HG03095 (cell line): ENCODE results near the gene SRSF1.
"Not testable (repeated sequence)": the region's sequence is repeated elsewhere in the genome, so short reads cannot be mapped to it uniquely, and the experiment has no call there.

Source experiments
- ATAC-seq: cut with Tn5 transposase; IDR thresholded peaks from one replicate; pipeline ENCODE4 v1.9.1; 2021; ENCODE audit warnings: moderate library complexity; ENCODE audit not compliant: unreplicated experiment

The SRSF1 gene, protein sequence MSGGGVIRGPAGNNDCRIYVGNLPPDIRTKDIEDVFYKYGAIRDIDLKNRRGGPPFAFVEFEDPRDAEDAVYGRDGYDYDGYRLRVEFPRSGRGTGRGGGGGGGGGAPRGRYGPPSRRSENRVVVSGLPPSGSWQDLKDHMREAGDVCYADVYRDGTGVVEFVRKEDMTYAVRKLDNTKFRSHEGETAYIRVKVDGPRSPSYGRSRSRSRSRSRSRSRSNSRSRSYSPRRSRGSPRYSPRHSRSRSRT

DNA sequence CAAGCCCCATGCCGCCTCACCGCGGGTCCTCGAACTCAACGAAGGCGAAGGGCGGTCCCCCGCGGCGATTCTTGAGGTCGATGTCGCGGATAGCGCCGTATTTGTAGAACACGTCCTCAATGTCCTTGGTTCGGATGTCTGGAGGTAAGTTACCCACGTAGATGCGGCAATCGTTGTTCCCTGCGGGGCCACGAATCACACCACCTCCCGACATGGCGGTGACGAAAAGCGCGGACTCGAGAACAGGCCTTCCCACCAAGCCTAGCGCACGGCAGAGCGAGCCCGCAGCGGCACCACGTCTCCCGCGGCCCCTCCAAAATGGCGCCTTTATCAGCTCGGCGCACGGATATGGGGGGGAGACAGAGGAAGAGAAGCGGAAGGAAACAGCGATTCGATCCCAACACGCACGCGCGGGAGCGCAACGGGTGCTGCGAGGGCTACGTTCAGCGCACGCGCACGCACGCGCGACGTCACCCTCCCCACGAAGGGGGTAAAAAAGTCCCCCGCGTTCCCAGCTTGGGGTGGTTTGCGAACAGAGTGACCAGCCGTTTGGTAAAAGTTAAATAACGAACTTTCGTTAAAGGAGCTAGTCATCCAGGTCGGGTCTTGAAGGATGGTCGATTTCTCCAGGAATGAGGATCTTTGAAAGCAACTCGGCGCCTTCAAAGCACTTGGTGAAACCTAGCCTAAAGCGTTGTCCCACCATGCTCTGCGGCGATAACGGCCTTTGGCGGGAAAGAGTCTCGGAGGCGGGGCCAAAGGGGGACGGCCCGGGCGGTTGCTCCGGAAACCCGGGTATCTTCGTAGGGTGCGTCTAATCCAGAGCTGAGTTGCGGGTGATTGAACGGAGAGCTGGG lies at the start of gene SRSF1:
Gene SRSF1 (minus strand): TSS at position 323 of the 857 bp plus-strand sequence. CDS start 109 bp downstream, at position 214.
- peak; percentile 86 for ATAC-seq

DNA sequence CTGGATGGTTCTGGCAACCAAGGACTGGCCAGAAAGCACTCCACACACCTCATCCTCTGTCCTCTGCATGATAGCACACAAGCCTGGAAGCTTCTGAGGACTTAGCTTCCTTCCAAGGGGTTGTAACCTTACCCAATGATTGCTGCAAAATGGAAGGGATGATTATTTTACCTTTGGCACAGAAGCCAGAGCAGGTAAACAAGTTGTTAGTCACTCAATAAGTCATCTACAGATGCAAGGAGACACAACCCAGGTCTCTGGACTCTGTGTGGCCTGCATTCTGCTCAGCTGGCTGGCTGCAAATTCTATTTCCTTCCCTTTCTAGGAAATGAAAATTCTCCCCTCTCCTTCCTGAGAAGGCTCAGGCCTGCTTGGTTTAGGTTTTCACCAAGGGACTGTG lies 49.4 kb upstream of the SRSF1 start:
- ATAC-seq: no peak

DNA sequence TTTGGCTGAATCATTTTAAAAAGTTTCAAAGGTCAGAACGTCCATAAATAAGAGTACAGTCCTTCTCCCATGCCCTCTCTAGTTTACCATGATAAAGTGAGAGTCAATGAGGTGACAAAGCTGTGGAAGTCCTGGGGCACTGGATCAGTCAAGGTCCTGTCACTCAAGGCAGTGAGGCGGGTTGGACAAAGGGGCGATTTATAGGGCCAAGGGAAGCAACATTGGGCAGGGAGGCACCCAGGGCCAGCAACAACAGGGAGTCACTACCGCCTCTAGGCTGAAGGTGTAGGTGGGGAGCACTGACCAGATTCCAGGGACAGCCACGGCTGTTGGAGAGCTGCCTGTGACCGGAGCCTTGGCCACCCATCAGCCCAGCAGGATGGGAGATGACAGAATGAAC lies 47.6 kb upstream of the SRSF1 start:
- no peak for ATAC-seq

DNA sequence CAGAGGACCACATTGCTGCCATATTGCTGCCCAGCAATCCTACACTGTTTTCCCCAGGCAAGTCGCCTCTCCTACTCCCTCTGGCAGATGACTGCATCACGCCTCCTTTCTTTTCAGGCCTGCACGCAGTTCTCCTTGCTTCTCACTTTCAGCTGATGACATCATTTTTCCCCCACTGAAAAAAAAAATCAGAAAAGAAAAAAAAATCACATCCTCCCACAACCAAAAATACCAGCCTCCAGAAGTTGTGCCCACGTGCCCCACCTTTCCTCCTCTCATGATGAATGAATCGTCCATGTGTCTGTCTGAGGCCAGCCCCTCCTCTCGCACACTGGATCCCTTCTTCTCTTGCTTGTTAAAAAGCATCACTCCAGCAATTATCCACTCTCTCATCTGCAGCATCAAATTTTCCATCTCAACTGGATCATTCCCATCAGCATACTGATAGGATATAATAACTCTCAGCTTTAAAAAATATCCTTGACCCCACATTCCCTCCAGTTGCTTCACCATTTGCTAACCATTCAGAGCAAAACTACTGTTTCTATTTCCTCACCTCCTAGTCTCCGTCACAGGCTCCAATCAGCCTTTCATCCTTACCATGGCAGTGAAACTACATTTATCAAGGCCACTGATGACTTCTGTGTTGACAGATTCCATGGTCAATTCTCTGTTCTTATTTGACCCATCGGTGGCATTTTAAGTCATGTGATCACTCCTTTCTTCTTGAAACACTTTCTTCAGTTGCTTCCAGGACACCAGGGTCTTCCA lies 46.1 kb upstream of the SRSF1 start:
- no peak for ATAC-seq

DNA sequence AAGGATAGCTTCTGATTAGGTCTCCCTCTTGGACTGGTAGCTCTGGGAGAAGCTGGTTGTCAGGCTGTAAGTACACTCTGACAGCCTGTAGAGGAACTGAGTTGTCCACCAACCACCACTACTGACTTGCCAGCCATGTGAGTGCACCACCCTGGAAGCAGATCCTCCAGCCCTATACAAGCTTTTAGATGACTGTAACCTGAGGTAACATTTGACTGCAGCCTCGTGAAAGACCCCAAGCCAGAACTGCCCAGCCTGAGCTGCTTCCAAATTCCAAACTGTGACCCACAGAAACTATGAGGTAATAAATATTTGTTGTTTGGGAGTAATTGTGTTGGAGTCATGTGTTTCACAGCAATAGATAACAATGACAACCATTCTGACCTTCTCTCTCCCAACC lies 45.4 kb upstream of the SRSF1 start:
- ATAC-seq: no peak

DNA sequence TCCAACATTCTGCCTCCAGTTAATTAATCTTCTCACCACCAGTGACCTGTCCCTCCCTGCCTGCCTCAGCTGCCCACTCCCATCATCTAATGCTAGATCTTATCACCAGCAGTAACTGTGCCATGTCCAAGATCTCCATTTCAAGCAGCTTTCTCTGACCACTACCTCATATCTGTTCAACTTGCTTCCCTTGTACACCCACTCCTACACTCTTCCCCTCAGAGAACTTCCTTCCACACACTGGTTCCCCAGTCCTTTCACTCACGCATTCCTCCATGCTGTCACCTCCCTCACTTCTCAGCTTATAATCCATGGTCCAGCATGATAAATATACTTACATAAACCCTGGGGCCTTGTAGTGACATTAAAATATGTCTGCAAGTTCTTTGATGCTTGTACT lies 44.4 kb upstream of the SRSF1 start:
- no peak for ATAC-seq

DNA sequence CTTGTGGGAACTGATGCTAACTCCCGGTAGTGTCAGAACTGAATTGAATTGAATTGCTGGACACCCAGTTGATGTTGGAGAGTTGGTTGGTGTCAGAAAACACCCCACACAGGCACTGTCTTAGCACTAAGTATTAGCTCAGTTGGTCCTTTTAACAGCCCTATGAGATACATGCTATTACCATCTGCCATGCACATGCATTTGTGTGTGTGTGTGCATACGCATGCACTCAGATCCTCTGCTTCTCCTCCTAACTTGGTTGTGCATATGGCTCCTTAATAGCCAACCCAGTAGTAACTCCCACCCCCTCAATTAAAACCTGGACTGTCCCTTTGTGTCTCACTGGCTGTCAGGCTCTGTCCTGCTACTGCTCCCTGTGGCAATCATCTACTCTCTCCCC lies 43.9 kb upstream of the SRSF1 start:
- ATAC-seq: no peak

DNA sequence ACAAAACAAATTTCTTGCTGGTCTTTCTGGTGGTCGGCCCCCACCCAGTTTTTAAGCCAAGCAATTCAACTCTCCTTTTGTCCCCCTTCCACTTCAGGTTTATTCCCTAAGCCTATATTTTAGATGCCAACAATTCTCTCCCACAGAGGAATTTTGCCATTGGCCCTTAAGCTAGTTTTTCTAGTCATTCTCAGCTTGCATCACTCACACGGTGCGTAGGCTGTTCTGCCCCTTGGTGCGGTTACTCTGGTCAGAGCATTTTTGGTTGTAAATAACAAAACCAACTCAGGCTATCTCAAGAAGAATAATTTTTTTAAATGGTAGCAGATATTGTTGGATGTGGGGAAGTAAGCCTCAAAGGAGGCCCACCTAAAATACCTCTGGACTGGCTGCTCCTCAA lies 42.5 kb upstream of the SRSF1 start:
- no peak for ATAC-seq

DNA sequence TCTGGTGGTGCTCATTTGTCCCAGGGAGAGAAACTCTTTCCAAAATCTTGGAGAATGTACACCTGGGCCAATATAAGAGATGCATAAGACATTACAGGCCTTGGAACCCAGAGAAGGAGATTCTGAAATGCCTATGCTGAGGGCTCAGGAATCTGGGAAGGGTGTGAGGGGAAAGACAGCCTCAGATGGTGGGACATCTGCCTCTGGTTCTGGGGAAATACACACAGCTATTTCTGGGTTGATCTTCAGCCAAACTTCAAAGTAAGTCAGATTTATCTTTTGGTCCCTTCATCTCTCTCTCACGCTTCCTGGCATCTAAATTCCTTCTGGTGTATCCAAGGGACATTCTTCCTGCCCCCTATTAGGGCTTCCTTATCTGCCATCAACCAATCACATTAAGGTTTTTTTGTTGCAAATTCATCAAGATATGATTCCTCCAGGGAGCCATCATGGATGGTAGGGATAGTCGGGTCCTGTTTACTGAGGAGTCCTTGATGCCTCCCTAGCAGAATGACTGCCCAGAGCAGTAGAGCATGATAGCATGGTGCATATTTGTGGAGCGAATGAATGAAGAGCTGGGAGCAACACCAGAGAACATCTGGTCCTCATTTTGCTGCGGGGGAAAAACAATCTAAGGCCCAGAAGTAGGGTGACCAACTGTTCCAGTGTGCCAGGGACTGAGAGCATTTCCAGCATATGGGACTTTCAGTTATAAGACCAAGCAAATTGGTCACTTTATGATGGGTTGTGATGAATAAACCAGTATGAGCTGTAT lies 40.5 kb upstream of the SRSF1 start:
- ATAC-seq: no peak

DNA sequence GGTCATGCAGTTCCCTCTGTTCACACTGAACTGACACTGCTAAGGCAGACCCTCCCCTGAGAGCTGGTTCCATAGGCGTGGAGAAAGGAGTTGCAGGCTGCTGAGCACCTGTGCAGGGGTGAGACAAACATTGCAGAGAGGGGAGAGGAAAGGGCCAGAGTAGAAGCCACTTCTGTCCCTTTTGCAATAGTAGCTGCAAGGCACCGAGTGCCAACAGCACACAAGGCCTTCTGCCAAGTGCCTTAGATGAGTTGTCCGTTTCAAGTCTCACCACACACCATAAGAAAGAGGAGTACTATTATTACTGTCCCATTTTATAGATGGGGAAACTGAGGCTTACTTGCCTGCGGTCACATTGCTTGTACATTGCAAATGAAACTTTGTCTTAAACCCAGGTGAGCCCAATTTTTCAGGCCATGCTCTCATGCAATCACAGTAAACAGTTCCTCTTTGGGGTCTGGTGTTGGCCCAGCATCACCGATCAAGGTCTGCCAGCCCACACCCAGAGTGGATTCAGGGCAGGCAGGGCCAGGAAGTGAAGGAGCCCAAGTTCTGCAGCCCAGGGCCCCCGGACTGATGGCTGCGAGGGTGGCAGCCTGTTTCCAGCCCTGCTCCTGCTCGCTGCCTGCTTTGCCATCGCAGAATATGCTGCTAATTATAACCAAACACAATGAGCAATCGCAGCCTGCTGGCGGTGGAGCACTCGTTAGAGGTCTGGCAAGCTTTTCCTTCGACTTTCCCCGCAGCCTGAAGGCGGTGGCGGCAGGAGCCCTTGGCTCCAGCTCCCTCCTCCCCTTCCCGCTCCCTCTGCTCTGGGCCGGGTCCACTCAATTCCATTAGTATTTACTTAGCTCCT lies 39.4 kb upstream of the SRSF1 start:
- no peak for ATAC-seq

DNA sequence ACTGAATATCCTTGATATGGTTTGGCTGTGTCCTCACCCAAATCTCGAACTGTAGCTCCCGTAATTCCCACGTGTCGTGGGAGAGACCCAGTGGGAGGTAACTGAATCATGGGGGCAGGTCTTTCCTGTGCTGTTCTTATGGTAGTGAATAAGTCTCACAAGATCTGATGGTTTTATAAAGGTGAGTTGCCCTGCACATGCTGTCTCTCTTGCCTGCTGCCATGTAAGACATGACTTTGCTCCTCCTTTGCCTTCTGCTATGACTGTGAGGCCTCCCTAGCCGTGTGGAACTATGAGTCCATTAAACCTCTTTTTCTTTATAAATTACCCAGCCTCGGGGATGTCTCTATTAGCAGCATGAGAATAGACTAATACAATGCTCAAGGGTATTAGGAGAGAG lies 37.2 kb upstream of the SRSF1 start:
- not testable (repeated sequence) for ATAC-seq

DNA sequence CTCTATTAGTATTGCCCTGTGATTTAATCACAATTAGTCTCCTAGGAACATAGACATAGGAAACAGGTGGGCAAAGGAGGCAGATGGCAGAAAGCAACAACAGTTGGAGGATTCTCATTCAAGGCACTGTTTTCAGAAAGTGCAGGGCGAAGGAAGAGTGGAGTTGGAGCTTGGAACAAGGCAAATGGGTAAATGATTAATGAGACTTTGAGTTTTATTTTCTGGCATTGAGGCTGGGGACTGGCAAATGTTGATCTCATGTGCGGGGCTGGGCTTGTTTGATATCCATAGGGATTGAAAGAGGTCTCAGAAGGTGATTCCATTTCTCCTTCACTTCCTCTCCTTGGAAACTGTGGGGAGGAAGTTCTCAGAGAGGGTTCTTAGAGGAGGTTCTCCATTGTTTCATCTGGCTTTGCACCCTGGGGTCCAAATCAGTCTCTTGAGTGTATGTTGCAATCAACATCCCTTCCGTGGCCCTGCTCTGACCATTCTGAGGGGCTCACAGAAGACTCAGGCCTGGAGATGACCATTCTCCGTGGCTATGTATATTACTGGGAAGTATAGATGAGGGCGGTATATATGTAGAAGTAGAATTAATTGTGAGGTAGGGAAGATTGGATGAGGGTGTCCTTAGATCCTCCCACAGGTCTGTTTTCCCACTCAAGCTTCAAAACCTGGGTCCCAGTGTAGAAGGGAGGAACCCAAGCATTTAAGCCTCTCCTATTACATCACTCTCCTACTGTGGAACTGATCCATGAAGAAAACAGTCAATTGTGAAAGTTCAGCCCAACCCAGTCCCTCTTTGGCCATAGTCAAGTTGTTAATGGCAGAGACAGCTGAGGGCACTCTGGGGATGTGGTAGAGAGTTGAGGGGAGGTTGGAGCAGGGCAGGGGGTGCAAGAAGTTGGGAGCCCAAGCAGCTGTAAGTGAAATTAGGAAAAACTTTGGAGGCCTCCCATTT lies 36.5 kb upstream of the SRSF1 start:
- no peak for ATAC-seq

DNA sequence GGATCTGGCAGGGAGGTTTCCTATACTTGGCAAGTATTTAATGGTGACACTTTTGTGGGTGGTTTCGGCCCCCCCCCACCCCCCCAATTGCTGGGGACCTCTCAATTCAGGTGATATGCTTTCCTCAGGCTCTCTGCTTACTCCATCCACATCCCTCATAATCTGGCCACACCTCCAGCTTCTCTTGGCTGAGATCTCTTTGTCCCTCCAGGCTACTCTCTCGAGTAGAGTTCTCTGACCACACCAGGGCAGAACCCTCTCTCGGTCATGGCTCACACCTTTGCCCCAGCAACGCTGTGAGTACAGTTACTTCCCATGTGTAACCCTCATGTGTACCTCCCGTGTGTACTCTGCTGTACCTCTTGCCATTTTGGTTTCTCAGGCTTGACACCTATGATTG lies 34.1 kb upstream of the SRSF1 start:
- no peak for ATAC-seq

DNA sequence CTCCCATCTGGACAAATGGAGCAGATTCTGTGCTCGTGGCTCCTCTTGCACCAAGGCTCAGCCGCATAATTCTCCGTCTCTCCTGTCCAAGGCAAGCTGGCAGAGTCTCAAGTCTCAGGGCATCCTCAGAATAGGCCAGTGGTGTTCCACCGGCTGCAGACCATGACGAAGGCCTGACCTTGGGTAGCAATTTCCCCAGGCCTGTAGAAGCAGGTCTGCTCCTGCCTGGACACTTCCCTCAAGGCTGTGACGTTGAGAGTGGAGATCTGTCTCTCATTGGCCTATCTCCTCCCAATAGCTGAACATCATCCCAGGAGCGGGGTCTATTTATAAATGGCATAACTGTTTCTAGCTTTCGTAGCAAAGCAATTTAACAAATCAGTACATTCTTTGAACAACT lies 33.3 kb upstream of the SRSF1 start:
- ATAC-seq: no peak

DNA sequence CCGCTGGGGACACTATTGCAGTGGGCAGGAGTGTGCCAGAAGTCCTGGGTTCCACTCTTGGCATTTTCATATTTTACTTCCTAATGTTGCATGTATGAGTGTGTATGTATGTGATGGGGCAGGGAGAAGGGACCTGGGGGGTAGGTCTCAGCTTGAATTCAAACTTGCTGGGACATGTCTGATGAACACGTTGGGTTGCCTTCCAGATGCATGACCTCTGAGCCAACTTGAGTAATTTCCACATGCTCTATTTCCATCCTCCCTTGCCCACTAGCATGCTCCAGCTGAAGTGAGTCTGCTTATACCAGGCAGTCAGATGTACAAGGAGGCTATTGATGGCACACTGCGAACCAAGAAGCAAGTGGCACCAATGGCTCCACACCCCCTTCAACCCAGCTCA lies 32.9 kb upstream of the SRSF1 start:
- ATAC-seq: no peak

DNA sequence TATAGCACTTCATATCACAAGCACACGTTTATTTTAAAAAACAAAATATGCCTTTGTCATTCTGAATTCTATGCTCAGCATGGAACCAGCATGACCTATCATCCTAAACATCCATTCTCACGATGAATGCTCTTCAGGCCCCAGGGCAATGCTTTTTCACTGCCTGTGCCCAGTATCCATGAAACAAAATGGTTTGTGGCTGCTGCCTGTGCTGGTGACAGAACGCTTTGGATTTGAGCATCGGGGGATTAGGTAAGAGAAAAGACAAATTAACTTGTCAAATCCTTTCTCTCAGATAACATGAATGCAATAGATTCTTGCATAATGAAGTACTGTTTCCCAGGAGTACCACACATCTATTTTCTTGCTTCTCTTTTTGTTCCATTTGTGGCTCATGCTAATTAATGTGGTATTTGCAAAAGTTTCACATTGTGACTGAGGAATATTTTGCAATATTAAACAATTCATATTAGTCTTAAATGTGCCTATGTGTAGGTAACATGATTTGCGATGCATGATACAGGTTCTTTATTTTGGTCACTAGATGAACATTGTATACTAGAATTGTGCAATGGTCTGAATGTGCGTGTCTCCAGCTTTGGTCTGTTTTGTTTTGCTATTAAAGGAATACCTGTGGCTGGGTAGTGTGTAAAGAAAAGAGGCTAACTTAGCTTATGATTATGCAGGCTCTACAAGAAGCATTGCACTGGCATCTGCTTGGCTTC lies 25.8 kb upstream of the SRSF1 start:
- no peak for ATAC-seq

DNA sequence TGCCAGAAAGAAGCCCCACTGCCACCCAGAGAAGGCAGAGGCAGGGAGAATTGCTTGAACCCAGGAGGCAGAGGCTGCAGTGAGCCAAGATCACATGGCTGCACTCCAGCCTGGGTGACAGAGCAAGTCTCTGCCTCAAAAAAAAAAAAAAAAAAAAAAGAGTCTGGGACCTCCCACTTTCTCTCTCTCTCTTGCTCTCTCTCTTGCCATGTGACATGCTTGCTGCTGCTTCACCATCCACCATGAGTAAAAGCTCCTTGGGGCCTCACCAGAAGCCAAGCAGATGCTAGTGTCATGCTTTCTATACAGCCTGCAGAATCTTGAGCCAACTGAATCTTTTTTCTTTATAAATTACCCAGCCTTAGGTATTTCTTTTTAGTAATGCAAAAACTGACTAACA lies 21.5 kb upstream of the SRSF1 start:
- ATAC-seq: no peak

DNA sequence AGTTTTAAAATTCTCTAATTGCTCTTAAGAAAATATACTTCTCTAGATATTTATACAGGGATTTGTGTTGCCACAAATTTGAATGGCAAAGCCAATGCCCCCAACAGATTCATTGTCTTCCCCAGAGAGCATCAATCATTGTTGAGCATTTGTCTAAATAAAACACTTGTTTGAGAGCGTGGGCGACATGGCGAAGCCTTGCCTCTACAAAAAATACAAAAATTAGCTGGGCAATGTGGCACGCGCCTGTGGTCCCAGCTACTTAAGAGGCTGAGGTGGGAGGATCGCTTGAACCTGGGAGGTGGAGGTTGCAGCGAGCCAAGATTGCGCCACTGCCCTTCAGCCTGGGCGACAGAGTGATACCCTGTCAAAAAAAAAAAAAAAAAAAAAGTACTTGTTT lies 13.4 kb upstream of the SRSF1 start:
- ATAC-seq: no peak
